Thyroid gland (tissue), 4 donors: ENCODE data around the gene SAAL1.

ENCODE experiments used
- POLR2A ChIP-seq, 2 donors: fragments of 450-650 bp; IDR thresholded peaks; one replicate each; pipeline ENCODE4 v1.6.1; 2017; ENCODE audit warnings: antibody characterized with exemption in 2 of 2, mild to moderate bottlenecking in 2 of 2, moderate library complexity in 1 of 2
- TF ChIP-seq, protein P1 (sequence below), 6 experiments: fragments of 200-600 bp in 3 of 6; fragments of 450-650 bp in 3 of 6; sonication (generic) in 3 of 6; IDR thresholded peaks; one replicate each; pipeline ENCODE4 v1.5.1; 2016 to 2019; ENCODE audit warnings: antibody characterized with exemption in 6 of 6, mild to moderate bottlenecking in 2 of 6, inconsistent platforms in 1 of 6, moderate library complexity in 1 of 6

- TF ChIP-seq, protein P1, sequence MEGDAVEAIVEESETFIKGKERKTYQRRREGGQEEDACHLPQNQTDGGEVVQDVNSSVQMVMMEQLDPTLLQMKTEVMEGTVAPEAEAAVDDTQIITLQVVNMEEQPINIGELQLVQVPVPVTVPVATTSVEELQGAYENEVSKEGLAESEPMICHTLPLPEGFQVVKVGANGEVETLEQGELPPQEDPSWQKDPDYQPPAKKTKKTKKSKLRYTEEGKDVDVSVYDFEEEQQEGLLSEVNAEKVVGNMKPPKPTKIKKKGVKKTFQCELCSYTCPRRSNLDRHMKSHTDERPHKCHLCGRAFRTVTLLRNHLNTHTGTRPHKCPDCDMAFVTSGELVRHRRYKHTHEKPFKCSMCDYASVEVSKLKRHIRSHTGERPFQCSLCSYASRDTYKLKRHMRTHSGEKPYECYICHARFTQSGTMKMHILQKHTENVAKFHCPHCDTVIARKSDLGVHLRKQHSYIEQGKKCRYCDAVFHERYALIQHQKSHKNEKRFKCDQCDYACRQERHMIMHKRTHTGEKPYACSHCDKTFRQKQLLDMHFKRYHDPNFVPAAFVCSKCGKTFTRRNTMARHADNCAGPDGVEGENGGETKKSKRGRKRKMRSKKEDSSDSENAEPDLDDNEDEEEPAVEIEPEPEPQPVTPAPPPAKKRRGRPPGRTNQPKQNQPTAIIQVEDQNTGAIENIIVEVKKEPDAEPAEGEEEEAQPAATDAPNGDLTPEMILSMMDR (IDR thresholded peaks at IDR 0.05) = no peak
- TF ChIP-seq POLR2A (IDR thresholded peaks at IDR 0.05) = no peak
Measured at GRCh38 chr11:18140145-18140544, 34.3 kb upstream of the SAAL1 start.
